NCI-H2081 treated with DMSO at 0.1 percent for 48 hours (cell line): Measurements from ENCODE around the gene PLCG2.
"Not testable (repeated sequence)": the region's sequence is repeated elsewhere in the genome, so short reads cannot be mapped to it uniquely, and the experiment has no call there.

Experiments
- DNase-seq: peaks from one replicate; lab custom pipeline; 2025; lab: John Stamatoyannopoulos, UW

Gene PLCG2

GRCh38 chr16:81754858-81755257, 24.2 kb upstream of the PLCG2 start:
- DNase-seq: no peak

GRCh38 chr16:81755915-81756614, 23.0 kb upstream of the PLCG2 start:
- DNase-seq: no peak

GRCh38 chr16:81756615-81757356, 22.3 kb upstream of the PLCG2 start:
- no peak for DNase-seq

DNA sequence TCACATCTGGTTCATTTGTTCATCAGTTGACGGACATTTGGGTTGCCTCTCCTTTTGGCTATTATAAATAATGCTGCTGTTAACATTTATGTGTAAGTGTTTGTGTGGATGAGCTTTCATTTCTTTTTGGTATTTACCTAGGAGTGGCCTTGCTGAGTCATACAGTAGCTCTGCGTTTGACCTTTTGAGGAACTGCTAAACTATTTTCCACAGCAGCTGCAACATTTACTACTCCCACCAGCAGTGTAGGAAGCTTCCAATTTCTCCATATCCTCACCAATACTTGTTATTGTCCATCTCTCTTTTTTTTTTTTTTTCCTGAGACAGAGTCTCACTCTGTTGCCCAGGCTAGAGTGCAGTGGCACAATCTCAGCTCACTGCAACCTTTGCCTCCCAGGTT, 20.7 kb upstream of the PLCG2 start:
- DNase-seq: no peak

DNA sequence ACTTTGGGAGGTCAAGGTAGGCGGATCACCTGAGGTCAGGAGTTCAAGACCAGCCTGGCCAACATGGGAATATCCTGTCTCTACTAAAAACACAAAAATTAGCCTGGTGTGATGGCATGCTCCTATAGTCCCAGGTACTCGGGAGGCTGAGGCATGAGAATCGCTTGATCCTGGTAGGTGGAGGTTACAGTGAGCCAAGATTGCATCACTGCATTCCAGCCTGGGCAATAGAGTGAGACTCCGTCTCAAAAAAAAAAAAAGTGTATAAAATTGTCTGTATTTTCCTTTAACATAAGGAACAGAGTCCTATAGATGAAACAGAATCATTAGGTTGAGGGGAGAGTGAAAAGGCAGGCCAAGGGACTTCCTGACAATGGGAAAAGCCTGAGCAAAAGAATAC, 16.8 kb upstream of the PLCG2 start:
- DNase-seq: not testable (repeated sequence)

- no peak for DNase-seq
These were observed 13.8 kb upstream of the PLCG2 start for GRCh38 chr16:81765111-81765919.

DNA sequence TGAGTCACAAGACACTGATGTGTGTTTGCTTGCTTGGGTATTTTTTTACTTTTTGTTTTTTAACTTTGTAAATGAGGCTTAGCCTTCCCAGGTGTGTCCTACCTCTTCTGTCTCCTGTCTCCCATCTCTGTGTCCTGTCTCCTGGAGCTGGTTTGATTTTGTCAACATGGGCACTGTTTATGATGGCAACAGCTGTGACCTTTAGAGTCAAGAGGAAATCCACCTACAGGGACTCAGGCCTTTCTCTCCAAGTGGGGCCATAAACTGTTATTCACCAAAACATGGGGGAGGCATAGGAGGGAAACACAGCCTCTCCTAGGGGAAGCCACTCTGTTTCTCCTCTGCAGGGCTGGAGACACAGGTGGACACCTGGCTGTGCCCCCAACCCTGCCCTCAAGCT, 13.1 kb upstream of the PLCG2 start:
- DNase-seq: no peak

GRCh38 chr16:81767987-81768592, 11.0 kb upstream of the PLCG2 start:
- DNase-seq: peak; percentile 24

DNA sequence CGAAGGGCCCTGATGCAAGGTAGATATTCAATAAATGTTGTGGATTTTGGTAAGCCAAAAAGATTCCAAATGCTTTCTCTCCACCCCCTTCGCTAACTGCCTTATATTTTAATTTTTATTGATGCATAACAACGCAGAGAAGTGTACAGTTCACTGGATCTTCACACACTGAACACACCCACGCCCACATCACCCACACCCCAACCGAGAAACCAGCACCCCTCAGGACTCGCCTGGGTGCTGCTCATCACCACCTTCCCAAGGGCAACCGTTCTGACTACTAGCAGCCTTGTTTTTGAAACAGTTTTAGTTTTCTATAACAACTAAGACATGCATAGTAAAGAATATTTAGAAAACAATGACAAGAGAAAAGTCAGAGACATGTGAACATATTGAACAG, 9.1 kb upstream of the PLCG2 start:
- DNase-seq: no peak

- DNase-seq: no peak
These were observed 4.7 kb upstream of the PLCG2 start for GRCh38 chr16:81774348-81774747.

DNA sequence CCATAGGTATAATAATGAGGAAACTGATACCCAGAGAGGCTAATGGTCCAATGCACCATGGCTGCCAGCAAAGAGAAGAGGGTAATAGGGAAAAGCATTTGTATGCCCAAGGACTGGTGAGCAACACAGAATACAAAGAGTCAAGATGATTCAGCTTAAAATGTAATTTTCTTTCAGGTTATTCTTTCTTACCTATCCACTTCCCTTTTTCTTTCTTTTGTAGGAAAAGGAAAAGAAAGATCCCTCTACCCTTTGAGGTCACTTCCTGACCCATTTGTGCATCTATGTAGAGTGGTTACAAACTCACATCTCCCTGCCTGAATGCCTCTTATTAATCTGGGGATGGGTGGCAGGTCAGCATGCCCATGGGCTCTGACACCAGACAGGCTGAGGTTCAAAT, 3.5 kb upstream of the PLCG2 start:
- DNase-seq: no peak

DNA sequence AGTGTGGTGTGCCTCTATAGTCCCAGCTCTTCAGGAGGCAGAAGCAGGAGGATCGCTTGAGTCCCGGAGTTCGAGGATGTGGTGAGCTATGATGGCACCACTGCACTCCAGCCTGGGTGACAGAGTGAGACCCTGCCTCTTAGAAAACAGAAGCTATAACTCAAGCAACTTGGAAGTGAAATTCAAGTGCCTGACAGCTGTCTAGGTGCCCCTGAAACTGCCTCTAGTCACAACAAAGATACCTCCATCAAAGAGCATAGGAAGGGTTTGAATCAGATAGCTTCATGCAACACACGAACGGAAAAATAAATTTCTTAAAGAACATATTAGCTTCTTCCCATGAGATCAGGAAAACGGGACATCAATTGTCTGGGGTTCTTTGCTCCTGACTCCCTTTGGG, 860 bp upstream of the PLCG2 start:
- no peak for DNase-seq

DNA sequence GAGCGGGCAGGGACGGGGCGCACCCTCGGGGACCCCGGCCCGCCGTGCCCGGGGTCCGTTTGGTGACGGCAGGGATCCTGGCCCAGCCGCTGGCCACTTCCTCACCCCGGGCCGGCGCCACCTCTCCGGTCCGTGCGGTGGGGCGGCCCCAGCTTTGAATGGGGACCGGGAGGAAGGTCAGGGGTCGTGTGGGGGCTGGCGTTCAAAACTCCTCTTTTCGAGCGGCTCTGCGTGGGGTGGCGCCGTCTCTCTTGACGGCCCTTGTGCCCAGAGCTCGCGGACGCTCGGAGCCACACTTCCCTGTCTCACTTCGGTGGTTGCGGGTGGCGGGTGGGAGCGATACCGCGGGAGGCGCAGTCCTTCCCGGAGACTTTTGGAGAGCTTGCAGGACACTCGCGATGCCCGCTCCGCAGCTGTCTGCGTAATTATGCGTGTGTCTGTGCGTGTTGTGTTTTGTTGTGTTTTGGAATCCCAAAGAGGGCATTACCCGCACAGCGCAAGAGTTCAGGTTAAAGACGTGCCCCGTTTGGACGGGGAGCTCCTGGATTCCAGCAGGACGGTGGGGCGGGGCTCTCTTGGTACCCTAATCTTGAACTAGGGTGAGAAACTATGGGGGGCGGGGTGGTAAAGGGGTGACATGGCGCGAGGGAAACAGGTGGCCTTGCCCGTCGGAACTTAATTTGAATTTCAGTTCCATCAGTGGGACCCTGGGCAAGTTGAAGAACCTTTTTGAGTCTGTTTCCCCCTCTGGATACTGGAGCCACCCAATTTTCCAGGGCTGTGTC, 637 bp downstream of the PLCG2 start:
- no peak for DNase-seq

- no peak for DNase-seq
These were observed 1.3 kb downstream of the PLCG2 start for GRCh38 chr16:81780350-81780749.

DNA sequence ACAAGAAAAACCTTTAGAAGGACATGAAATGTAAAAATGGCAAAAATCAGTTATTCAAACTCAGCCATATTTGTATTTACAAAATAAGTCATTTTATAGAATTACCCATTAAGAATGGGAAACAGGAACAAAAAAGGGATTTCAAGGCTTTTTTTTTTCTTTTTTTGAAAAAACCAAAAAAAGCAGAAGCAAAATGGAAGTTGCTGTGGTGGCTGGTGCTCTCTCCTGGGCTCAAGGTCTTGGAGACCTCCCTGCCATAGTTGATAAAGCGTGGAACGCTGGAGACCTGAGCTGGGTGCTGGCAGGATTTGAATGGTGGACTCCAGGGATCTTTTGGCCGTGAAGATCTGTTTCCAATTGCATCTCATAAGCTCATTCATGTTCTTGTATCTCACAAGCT, 3.1 kb downstream of the PLCG2 start:
- no peak for DNase-seq

DNA sequence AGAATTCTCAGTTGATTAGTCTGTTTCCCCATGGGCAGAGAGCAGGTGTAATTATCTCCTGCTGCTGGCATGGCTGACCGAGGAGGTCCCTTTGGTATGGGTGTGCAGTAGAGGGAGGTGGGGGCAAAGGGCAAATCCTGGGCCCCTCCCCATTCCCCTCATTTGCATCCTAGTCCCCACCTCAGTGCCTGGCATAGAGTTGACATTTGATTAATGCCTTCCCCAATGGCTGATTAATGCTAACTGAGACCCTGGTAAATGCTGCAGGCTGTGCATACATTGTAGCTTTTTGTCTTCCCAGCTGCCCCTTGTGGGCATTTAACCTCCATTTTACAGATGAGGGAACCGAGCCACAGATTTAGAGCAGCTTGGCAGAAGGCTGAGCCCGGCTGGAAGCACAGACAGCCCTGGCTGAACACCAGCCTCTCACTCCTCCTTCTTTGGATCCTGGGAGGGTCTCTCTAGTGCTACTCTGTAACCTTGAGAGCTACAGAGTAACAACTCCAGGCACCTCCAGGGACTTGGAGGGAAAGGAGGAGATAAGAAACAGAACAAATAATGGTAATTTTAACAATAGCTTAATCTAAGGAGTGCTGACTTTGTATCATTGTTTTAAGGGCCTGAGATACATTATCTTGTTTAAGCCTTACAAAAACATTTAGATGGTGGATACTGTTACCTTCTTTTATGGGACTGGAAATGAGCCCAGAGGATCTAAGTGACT, 5.1 kb downstream of the PLCG2 start:
- DNase-seq: no peak

DNA sequence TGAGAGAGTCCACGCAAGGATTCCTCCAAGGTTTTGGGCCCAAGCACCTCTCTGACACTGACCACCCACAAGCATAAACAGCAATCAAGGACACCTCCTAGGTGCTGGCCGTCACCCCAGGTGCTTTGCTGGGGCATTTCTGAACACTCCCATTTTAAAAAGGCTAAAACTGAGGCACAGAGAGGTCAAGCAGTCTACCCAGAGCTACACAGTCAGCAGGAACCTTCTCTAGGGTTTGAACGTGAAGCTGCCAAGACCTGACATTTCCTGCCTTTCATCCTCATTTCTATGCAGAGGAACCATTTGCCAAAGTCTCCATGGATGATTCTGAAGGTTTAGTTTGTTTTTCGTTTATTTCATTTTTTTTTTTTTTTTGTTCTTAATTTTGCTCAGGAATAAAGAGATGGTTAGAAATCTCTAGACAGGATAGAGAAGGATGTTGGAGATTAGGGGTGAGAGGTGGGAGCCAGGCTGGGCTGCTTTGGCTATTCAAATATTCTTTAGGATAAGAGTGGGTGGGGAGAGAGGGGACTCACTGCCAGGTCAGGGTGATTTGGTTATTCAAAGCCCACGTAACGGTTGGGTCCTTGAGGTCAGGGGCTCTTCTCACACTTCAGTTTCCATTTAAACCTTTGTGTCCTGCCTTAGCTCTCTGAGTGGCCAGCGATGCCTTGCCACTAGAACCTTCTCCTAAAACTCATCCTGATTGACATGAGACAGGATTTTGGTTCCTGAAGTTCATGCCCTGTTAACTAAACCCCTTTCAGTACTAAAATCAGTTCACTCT, 6.2 kb downstream of the PLCG2 start:
- no peak for DNase-seq

DNA sequence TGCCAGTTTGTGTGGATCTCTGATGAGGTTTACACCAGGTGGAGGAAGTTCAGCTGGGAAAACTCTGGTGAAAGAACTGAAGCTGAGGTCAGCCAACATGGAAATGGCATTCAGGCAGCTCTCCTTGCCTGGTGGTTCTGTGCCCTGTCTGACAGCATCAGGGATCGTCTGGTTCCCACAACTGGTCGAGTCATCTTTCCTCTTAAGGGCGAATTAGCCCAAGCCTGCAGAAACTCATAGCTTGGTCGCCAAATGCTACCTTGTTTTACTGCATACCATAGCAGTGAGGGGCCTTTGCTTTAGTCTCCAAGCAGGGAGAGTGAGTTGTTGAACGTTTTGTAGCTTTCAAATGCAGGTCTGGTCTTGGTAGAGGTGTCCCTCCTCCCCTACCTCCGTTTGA, 7.2 kb downstream of the PLCG2 start:
- DNase-seq: no peak

GRCh38 chr16:81786868-81787267, 7.8 kb downstream of the PLCG2 start:
- no peak for DNase-seq

DNA sequence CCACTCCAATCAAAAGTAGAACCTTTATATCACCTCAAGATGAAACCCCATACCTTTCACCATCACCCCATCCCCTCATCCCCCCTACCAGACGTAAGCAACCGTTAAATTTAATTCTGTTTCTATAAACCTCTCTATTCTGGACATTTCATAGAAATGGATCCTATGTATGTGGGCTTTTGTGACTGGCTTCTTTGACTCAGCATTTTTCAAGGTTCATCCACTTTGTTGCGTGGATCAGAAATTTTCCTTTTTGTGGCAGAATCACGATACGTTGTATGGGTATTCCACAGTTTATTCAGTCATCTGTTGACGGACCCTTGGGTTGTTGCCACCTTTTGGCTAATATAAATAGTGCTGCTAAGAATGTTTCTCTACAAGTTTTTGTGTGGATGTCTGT, 8.6 kb downstream of the PLCG2 start:
- no peak for DNase-seq
